CD4-positive, alpha-beta T cell treated with Interleukin-6 at 100 ng/mL for 8 hours (primary cell): ENCODE measurements around the gene UBXN6.

ENCODE experiments used
- DNase-seq: peaks from one replicate; pipeline ENCODE4 v3.0.0-alpha.2; 2020; ENCODE audit warnings: mixed read lengths, low spot score

UBXN6 gene

GRCh38 chr19:4456843-4457653, 546 bp downstream of the UBXN6 start:
- DNase-seq, result peak; percentile 31

DNA sequence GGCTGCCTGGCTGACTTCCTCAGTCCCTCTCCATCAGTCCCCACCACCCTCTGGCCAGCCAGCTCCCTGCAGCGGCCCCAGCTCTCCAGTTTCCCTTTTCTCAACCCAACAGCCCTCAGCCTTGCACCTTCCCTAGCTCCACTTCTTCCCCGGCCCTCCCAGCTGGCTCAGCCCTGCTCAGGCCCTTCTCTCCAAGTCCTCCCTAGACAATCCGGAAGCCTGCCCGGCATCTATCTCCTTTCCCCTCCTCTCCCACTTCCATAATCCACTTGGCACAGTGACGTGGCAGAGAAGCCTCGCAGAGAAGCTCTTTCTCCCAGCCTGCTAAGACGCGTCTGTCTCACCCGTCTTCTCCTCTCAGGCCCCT, 1.1 kb downstream of the UBXN6 start:
- DNase-seq, result no peak

DNA sequence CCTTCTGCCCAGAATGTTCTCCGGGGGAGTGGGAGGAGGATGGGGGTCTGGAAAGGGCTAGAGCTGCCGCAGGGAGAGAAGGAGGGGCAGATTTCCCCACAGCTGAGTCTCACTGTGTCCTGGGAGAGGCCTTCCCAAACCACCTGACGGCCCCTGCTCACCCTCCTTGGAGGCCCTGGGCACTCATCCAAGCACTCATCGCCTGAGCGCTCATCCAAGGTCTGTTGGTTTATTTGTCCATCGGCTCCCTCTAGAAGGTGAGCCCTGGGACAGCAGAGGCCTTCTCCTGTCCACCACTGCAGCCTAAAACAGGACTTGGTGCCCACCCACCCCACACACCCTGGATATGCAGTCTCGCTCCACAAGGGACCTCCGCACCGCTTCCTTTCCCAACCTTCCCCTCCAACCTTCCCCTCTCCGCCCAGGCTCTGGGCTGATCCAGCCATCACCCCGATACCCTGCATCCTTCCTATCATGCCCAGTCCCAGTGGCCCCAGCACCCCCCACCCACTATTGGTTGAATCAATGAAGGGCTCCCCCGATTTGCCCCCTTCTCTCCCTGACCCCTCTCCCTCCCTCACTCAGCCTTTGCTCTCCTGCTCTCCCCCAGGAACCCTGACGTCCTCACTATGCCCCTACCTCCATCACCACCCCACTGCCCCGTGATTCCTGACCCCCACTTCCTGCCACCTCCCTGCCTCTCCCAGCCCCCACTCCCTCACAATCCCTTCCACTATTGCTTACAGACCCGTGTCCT, 1.7 kb downstream of the UBXN6 start:
- no peak for DNase-seq

- DNase-seq, result no peak
Observed at GRCh38 chr19:4454747-4455718, 2.6 kb downstream of the UBXN6 start.

- no peak for DNase-seq
Observed at GRCh38 chr19:4453232-4454179, 4.1 kb downstream of the UBXN6 start.

DNA sequence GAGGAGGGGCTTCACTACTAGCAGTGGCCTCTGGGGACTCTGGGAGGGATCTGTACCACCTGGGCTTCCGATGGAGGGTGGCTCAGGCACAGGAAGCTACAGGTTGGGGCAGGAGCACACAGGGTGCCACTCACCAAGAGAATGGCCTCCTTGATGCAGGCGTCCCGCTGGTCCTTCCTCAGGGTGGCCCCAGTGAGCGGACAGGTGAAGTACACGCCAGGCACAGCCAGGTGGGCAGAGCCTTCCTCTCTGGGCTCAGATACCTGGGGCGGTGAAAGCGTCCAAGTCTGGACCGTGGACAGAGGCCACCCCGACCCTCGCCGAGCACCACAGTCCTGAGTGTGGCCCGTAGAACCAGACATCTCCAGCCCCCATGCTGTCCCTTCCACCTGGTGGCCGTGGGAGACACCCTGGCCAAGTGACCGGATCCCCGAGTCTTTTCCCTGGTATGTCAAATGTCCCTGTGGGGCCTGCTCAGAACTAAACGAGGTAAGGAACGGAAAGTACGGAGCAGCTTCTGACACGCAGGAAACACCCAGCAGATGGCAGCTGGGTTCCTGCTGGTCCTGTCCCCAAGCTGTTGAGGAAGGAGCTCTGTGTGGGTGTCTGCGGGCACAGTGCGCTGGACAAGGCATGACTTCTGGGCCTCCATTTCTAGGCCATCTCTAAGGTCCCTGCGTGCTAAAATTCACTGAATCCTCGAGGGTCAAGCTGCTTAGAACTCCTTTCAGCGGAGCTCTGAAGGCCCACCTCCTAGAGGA, 5.2 kb downstream of the UBXN6 start:
- DNase-seq, result no peak

GRCh38 chr19:4449639-4450028, 8.0 kb downstream of the UBXN6 start:
- DNase-seq, result no peak

GRCh38 chr19:4449022-4449638, 8.5 kb downstream of the UBXN6 start:
- no peak for DNase-seq

DNA sequence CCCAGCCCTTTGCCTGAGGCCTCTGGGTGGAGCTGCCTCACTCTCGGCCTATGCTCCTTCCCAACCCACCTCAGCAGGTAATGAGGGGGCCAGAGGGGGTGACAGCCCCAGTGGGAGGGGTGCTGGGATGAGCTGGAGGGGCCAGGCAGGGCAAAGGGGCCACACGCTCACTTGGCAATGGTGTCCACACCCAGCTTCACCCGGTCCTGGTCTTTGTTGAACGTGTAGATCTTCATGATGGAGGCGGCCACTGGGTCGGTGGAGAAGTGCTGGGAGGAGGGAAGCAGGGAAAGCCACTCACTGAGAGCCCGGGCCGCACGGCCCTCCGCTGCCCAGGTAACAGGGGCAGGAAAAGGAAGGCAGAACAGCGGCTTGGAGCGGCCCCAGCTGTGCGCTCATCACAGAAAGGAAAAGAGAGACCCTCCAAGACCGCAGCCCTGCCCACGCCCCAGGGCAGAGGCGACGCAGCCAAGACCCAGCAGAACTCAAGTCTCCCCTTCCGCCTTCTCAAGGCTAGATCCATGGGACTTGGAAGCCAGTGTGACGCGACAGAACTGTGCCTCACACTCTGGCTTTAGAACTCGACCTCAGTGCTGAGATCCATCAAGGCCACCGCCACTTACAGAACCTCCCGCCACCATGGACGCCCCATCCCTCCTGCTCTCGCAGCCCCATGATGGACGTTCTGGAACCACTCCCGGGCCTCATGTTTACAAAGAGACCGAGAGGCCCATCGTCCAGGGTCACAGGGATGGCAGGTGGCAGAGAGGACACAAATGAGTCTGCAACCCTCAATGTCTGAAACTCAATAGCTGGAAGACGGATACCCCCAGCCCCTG, 9.2 kb downstream of the UBXN6 start:
- no peak for DNase-seq

DNA sequence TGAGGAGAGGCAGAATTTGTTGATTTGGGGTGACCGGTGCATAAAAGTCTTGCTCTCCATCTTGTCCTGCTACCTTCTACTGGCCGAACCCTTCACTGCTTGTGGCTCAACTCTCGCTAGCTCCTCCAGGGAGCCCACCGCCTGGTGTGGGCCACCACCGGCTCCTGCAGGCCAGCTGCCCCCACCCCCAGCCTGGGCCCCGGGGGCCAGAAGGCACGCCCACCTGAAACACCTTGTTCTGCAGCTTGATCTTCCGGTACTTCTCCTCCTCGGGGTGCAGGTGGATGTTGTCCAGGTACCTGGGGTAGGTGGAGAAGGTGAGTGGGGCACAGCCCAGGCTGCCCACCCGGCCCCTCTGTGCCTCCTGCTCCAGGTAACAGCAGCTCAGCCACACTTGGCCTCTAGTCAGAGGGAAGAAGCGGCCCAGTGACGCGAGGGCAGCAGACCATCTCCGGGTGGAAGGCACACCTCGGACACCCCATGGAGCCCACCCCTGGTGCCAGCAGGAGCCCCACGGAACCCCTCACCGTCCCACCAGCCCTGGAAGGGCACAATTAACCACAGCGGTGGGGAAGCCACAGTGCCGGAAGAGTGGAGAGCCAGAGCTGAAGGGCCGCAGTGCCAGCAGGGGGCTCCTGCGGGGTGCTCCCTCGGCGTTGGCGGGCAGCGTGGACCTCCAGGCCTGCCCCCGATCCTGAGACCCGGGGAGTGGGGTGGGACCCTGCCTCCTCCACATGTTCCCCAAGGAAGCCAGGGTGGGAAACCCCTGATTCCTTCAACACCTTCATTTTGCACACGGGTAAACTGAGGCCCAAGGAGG, 10.1 kb downstream of the UBXN6 start:
- no peak for DNase-seq

- no peak for DNase-seq
Observed at GRCh38 chr19:4446704-4447200, 10.8 kb downstream of the UBXN6 start.

GRCh38 chr19:4445963-4446703, 11.5 kb downstream of the UBXN6 start:
- DNase-seq, result no peak

DNA sequence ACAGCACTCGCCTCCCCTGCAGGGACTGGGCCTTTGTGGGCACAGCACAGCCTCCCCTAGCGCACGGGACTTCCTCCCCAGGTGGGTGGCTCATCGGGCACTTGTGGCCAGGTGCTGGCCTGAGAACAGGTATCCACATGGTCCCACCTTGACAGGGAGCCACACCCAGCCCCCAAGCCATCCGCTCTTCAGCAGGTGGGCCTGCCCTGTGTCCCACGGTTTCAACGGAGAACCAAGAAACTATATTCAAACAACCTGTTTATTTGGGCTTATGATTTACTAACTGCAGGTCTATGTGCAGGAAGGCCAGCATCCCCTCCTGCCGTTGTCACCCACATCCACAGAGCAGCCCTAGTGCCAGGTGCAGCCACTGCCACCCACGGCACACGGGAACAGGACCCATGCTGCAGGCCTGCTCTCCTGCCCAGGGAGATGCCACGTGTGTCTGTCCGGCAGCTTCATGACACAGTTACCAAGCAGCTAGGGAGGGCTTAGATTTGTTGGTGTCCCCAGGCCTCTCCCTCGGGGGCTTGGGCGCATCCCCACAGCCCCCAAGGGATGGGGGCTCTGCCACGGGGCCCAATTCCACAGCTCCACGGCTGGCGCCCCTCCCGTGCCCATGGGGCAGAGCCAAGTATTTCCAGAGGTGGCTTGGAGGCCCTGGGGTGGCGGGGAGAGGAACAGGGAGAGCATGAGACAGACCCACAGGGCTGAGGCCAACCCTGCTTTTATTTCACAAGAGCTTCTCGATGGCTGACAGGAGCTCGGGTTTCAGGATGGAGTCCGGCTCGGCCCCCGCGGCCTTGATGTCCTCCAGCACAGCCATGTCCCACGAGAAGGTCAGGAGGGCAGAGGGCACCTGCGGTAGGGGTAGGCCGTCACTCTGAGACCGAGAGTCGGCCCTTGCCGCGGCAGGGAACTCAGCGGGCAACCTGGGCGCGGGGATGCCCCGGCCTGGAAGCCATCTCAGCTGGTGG, 12.5 kb downstream of the UBXN6 start:
- no peak for DNase-seq

GRCh38 chr19:4443966-4444764, 13.4 kb downstream of the UBXN6 start:
- DNase-seq, result no peak

GRCh38 chr19:4443188-4443587, 14.4 kb downstream of the UBXN6 start:
- DNase-seq, result no peak
